ENCODE results near the gene SYVN1.

- TF ChIP-seq POLR2A (IDR thresholded peaks at IDR 0.05; ENCODE audit: low read length) (no peak), GATA1 (IDR thresholded peaks at IDR 0.05; ENCODE audit: low read depth, low read length) (no peak)
These were observed 33.3 kb upstream of the SYVN1 start for GRCh38 chr11:65167656-65168055.

Data from erythroblast (primary cell).